Measurements from ENCODE around the gene COASY.

- TF ChIP-seq POLR2AphosphoS5 (IDR thresholded peaks at IDR 0.05; ENCODE audit: low read depth, low read length) (no peak), SIN3A (IDR thresholded peaks at IDR 0.05; ENCODE audit: borderline replicate concordance, insufficient read depth, low read length) (no peak), REST (IDR thresholded peaks at IDR 0.05; ENCODE audit: insufficient read depth in 1 of 2, low read depth in 2 of 2, low read length in 2 of 2) (no peak), TAF1 (IDR thresholded peaks at IDR 0.05; ENCODE audit: borderline replicate concordance, insufficient read depth, low read length) (no peak)
Measured at GRCh38 chr17:42563143-42563509, 1.2 kb downstream of the COASY start.

Measured in PFSK-1 (cell line).